Activated CD4-positive, alpha-beta T cell treated with anti-CD3 and anti-CD28 coated beads, Interleukin-2, amount 10 ng/mL, durations not matched to agents 24 days and 14 days (primary cell): ENCODE results near the gene SETMAR. TPM values are rescaled to one million over a fixed set of nuclear protein-coding genes. Genes with fewer than 3 reads are reported as not detected.
"Not testable (repeated sequence)": the region's sequence is repeated elsewhere in the genome, so short reads cannot be mapped to it uniquely, and the experiment has no call there.

Source experiments
- DNase-seq: peaks from one replicate; pipeline ENCODE4 v3.0.0; 2022
- H3K27ac Mint-ChIP-seq: one replicate; pipeline ENCODE4 v1.8.0; 2022; ENCODE audit warnings: mild to moderate bottlenecking, mixed read lengths
- H3K27me3 Mint-ChIP-seq: one replicate; pipeline ENCODE4 v1.8.0; 2022; ENCODE audit warnings: mixed read lengths
- H3K36me3 Mint-ChIP-seq: one replicate; pipeline ENCODE4 v1.8.0; 2022; ENCODE audit warnings: low read depth, mild to moderate bottlenecking, mixed read lengths
- H3K4me1 Mint-ChIP-seq: one replicate; pipeline ENCODE4 v1.8.0; 2021; ENCODE audit warnings: mixed read lengths
- H3K4me3 Mint-ChIP-seq: one replicate; pipeline ENCODE4 v1.8.0; 2022; ENCODE audit warnings: mild to moderate bottlenecking, moderate library complexity, mixed read lengths
- H3K9me3 Mint-ChIP-seq: one replicate; pipeline ENCODE4 v1.8.0; 2021; ENCODE audit warnings: mixed read lengths
- intact Hi-C: fragments of 100-400 bp; cut with micrococcal nuclease; formaldehyde crosslinking; loops from one replicate; pipeline ENCODE4 v1.15.1; 2023
- total RNA-seq: library from RNA; stranded (reverse); gene quantifications from 2 replicates; pipeline ENCODE4 v1.2.3, GENCODE V29; 2022

Gene SETMAR
- 17.8 and 18.1 TPM in 2 replicates for total RNA-seq

DNA sequence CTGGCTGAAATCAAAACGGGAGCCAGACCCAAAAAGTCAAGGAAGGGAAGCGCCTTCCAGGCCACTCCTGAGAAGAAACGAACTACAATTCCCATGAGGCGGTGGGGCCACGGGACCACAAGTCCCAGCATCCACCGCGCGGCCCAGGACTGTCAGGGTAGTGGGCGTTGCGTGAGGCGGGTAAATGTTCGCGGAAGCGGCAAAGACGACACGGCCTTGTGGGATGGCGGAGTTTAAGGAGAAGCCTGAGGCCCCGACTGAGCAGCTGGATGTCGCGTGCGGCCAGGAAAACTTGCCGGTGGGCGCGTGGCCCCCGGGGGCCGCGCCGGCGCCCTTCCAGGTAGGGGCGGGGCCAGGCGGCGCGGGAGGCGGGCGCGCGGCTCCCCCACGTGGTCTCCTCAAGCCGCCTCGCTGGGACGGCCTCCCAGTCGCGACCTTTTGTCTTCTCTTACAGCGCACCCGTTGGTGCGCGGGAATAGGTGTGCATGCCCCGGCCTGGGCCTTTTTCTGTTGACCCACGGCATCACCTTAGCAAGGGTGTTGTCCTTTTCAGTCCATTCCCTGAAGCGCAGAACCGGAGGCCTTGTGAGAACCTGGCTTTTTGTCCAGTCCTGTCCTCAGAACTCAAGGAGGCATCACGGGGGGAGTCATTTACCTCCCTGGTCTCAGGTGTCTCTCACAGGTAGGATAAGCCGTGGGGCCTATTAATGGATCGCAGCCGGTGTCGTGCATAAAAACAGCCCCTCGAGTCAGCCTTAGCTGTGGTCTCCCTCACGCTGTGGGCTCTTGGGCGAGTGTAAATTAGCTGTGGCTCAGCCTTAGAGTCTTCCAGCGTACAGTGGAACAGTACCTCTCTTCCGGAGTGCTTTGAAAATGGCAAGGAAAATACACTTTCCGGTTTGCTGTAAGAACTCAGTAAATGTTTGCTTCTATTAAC is at the start of gene SETMAR:
SETMAR (plus strand) TSS at position 183 of the 937 bp plus-strand sequence; CDS start at position 185, 2 bp downstream.
- Mint-ChIP-seq H3K4me3 (peak within 1 kb of the TSS; percentile 92), H3K9me3 (no peaks in the 10 kb centered on the region), H3K36me3 (peaks cover 12% of the 10 kb centered on the region), H3K4me1 (peaks cover 21% of the 10 kb centered on the region), H3K27me3 (peaks cover 2% of the 10 kb centered on the region), H3K27ac (peak within 1 kb of the TSS; percentile 98)
- intact Hi-C loops: loop anchor here (1.0 to 5.0 kb wide), 6 partner anchors 190 to 1177 kb away; partner anchors contain the start of genes ARL8B, CRBN, EDEM1 and ITPR1
- DNase-seq: peak; percentile 95

DNA sequence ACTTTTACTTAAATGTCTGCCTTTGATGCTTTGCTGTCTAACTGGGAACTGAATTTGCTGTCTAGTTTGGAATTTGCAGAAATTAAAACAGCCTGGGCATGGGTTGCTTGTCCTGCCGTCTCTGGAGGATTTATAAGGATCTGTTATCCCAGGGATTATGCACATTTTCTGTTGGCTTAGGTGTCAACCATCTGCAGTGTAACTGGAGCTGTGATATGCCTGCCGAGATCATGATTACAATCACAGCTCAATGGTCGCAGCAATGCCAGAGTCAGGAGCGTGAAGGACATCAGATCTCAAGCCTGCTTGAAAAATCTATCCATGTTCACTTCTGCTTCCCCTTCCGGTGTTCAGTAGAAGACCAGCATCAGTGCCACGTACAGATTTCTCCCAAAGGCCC is 41.8 kb upstream of the SETMAR start:
- intact Hi-C loops: no loop called here
- Mint-ChIP-seq H3K36me3 (no peaks in the 10 kb centered on the region), H3K4me3 (no peak overlapping the region), H3K27ac (no peak overlapping the region), H3K4me1 (no peaks in the 10 kb centered on the region), H3K27me3 (no peaks in the 10 kb centered on the region), H3K9me3 (no peaks in the 10 kb centered on the region)
- no peak for DNase-seq

DNA sequence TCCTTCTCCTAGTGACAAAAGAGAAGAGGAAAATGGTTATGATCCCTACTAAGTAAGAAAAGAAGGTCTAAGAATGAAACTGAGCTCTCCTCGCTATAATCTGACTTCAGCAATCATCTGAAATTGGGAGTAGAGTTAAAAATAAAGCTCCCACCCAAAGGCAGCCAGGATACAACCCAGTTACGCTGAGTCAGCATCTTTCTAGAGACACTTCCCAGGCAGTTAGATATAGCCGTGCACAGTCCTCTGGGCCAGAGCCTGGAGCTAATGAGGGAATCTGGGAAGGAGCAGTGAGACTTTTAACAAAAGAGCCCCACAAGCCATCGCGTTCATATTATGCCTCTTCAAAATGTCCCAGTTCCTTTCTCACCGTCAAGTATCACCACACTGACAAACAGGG is 39.1 kb upstream of the SETMAR start:
- no peaks in the 10 kb centered on the region for H3K4me1 Mint-ChIP-seq
- H3K9me3 Mint-ChIP-seq: no peaks in the 10 kb centered on the region
- DNase-seq: no peak
- no peak overlapping the region for H3K27ac Mint-ChIP-seq
- H3K4me3 Mint-ChIP-seq: no peak overlapping the region
- no peaks in the 10 kb centered on the region for H3K27me3 Mint-ChIP-seq
- H3K36me3 Mint-ChIP-seq: no peaks in the 10 kb centered on the region
- intact Hi-C loops: no loop called here

DNA sequence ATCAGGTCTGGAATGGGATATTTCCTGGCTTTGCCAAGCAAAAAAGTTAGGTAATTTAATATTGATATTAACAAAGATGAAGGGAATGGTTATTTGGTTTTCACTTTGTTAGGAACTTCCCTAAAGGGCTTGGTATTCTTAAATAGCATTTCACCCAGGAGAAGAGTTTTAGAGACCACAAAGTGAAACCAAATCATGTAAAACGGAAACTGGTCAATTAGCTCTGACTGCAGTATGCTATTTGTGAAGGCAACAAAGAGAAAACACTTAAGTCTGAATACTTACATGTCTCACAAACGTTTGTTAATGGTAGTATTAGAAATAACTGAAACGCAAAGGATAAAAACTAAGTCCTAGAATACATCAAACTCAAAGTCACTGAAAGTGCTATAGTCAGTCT is 32.4 kb upstream of the SETMAR start:
- DNase-seq: no peak
- Mint-ChIP-seq H3K36me3 (no peaks in the 10 kb centered on the region), H3K27me3 (no peaks in the 10 kb centered on the region), H3K27ac (no peak overlapping the region), H3K9me3 (no peaks in the 10 kb centered on the region), H3K4me1 (no peaks in the 10 kb centered on the region), H3K4me3 (no peak overlapping the region)
- intact Hi-C loops: no loop called here

DNA sequence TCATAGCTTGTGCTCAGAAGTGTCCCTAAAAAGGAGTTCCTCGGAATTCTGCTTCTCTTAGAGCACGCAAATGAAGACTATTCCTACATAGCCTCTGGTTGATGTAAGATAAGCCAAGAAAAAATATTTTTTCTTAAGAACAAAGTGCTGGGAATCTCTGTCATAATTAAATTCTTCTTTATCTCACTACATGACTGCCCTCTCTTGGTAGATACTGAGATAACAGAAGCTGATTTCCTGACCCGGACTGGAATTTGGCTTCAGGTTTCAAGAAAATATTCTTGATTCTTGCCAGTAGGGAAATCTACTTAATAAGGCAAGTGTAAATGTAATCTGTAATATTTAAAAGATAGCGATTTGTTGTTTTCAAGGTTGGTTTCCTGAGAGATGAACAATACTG is 31.3 kb upstream of the SETMAR start:
- H3K36me3 Mint-ChIP-seq: no peaks in the 10 kb centered on the region
- intact Hi-C loops: no loop called here
- no peak overlapping the region for H3K27ac Mint-ChIP-seq
- no peak overlapping the region for H3K4me3 Mint-ChIP-seq
- no peaks in the 10 kb centered on the region for H3K9me3 Mint-ChIP-seq
- no peaks in the 10 kb centered on the region for H3K4me1 Mint-ChIP-seq
- peaks cover under 1% of the 10 kb centered on the region for H3K27me3 Mint-ChIP-seq
- DNase-seq: no peak

DNA sequence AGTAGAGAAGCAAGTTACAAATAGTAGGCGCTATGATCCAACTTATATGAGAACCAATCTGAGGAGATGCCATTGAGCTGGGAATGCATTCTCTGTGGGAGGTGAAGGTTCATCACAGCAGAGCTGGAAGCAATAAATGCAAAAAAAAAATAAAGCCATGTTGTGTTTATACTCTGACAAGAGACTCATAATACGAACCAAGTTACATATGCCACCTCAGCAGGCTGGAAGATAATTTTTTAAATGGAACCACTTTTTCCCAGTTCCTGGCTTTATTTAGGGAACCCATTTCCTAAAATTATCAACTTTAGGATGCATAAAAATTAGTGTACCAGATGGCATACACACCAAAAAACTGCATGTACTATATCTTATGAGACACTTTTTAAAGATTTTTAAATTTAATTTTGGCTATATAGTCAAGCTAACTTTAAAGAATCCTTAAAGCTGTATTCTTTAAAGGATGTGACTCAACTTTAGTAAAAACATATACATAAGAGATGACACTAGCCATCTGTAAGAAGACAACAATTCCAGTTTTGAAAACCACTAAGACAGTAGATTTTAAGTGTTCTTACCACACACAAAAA is 23.6 kb upstream of the SETMAR start:
- H3K36me3 Mint-ChIP-seq: no peaks in the 10 kb centered on the region
- H3K4me1 Mint-ChIP-seq: no peaks in the 10 kb centered on the region
- peaks cover 14% of the 10 kb centered on the region for H3K27me3 Mint-ChIP-seq
- DNase-seq: no peak
- intact Hi-C loops: no loop called here
- no peaks in the 10 kb centered on the region for H3K9me3 Mint-ChIP-seq
- H3K27ac Mint-ChIP-seq: no peak overlapping the region
- no peak overlapping the region for H3K4me3 Mint-ChIP-seq

DNA sequence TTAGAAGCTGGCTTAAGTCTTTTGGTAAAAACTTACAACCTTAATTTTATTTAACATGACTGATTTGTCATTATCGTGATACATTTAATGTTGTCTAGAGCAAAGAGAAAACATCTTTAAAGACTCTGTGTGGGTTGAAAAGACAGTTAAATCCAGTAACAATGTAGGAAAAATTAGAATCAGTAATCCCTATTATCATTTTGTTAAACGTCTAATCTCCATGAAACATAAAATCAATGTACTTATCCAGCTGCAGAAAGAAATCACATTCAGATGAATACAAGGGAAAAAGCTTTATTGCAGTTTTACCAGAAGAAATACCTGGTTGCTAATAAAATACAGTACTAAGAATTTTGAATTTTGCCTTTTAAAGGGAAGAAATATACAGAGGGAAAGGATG is 21.2 kb upstream of the SETMAR start:
- no peak for DNase-seq
- Mint-ChIP-seq H3K27ac (no peak overlapping the region), H3K4me3 (no peak overlapping the region), H3K27me3 (peaks cover 12% of the 10 kb centered on the region), H3K4me1 (no peaks in the 10 kb centered on the region), H3K36me3 (no peaks in the 10 kb centered on the region), H3K9me3 (no peaks in the 10 kb centered on the region)
- intact Hi-C loops: no loop called here

DNA sequence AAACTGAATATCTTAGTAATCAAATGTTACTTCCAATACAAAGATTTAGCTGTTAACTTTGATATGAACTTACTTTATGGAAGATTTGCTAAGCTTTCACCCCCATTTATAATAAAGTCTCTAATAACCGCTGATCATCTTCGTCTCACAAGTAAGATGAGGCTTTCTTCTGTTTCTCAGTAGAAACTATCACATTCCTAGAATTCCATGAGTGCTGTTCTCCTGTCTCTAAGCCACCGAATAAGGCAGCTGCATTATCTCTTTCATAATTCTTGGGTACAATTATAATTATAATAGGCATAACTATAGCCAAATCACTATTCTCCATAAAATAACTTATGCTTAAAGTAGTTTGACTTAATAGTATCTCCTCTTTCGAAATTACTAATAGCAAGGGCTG is 18.3 kb upstream of the SETMAR start:
- H3K27ac Mint-ChIP-seq: no peak overlapping the region
- no peaks in the 10 kb centered on the region for H3K36me3 Mint-ChIP-seq
- peaks cover 21% of the 10 kb centered on the region for H3K27me3 Mint-ChIP-seq
- no peak overlapping the region for H3K4me3 Mint-ChIP-seq
- no peaks in the 10 kb centered on the region for H3K9me3 Mint-ChIP-seq
- intact Hi-C loops: no loop called here
- H3K4me1 Mint-ChIP-seq: no peaks in the 10 kb centered on the region
- no peak for DNase-seq

DNA sequence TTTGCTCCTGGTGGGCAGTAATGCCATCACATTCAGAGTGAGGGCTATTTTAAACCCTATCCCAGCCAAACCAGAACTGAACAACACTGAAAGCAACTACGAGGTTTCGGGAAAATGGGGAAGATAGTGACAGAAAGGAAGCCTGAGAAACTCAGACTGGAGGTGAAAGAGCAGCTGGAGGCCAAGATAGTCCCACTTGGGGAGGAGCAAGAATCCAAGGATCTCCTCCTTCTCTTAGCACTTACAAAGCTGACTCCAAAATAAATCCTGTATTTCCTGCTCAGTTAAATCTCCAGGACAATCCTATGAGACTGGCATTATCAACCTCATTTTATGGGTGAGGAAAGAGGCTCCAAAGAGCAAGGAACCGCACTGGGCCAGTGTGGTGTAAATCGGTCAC is 14.1 kb upstream of the SETMAR start:
- no peaks in the 10 kb centered on the region for H3K9me3 Mint-ChIP-seq
- intact Hi-C loops: no loop called here
- no peaks in the 10 kb centered on the region for H3K36me3 Mint-ChIP-seq
- H3K27me3 Mint-ChIP-seq: peaks cover 21% of the 10 kb centered on the region
- H3K27ac Mint-ChIP-seq: no peak overlapping the region
- no peaks in the 10 kb centered on the region for H3K4me1 Mint-ChIP-seq
- no peak for DNase-seq
- no peak overlapping the region for H3K4me3 Mint-ChIP-seq

DNA sequence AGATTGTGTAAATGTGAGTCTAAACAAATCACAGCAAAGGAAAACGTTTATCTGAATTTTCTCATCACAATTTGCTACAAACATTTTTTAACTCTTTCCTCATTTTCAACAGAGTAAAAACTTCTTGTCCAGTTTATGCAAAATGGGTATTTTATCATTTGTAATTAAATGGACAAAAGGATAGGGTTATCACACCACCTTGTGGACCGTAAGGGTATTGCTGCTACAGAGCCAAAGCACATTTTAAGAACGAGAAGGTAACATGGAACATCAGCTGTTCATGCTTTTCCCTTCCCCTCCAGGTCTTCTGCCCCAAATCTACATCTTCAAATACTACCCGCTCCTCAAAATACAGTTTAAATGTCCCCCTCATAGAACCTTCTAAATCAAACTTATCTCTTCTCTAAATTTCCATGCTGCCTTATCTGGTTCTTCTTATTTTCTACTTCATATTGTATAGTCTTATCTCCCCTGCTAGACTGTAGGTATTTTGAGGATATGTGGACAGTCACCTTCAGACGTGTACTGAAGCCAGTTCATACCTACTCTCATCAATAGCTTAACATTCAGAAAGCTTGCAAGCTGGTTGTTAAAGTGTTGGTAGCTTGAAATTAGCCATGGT is 12.8 kb upstream of the SETMAR start:
- Mint-ChIP-seq H3K4me3 (no peak overlapping the region), H3K27me3 (peaks cover 21% of the 10 kb centered on the region), H3K36me3 (no peaks in the 10 kb centered on the region), H3K4me1 (no peaks in the 10 kb centered on the region), H3K9me3 (no peaks in the 10 kb centered on the region), H3K27ac (no peak overlapping the region)
- peak; percentile 77 for DNase-seq
- intact Hi-C loops: loop anchor here (5.0 kb wide), 1 partner anchor 1093 kb away; no protein-coding TSS in a partner anchor

DNA sequence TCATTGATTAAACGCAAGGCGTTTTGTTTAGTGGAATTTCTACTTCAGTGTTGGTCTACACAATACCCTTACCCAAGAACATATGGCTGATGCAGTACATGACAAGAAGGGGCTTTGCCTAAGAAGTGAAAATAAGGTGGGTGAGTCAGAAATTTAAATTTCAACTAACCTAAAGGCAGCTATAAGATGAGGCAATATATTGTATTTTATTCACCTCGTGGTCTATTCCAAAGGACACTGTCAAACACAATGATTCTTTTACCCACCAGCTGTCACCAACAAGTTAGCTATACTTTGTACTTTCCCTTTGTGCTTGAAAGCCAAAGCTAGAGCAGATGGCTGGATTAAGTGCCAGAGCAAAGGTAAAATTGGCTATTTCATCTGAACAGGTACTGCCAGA is 10.9 kb upstream of the SETMAR start:
- Mint-ChIP-seq H3K36me3 (no peaks in the 10 kb centered on the region), H3K9me3 (no peaks in the 10 kb centered on the region), H3K4me3 (no peak overlapping the region), H3K27me3 (peaks cover 21% of the 10 kb centered on the region), H3K27ac (no peak overlapping the region), H3K4me1 (no peaks in the 10 kb centered on the region)
- intact Hi-C loops: loop anchor here (5.0 kb wide), 1 partner anchor 1095 kb away; no protein-coding TSS in a partner anchor
- DNase-seq: no peak

DNA sequence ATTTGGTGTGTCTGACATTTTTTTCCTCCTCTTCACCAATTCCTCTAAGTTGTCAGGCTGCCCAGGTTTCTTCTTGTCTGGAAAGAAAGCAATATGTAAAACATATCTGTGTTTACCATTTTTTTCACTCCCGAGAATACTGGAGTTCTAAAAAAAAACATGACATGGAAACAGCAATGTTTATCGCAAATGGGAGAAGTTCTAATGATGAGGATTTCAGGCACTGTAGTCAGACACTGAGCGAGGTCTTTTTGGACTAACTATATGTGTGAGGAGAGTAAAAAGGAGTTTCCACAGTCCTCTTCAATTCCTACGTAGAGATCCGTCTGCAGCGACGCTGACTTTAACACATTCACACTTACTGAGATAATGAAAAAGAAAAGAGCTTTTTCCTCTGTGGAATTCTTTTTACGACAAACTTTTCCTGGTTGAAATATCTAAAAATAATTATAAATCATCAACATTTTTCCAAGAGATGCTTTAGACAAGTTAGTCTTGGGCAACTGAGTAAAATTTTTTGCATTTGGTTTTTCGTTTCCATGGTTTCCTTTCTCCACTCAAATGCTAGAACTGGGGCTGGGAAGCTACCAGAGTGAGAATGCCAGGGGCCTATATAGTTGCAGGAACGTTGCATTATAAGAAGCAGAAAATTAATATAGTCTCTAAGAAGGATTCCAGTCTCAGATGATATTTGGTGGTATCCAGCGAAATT is 8.4 kb upstream of the SETMAR start:
- Mint-ChIP-seq H3K36me3 (no peaks in the 10 kb centered on the region), H3K9me3 (no peaks in the 10 kb centered on the region), H3K27ac (no peak overlapping the region), H3K27me3 (peaks cover 11% of the 10 kb centered on the region), H3K4me1 (no peaks in the 10 kb centered on the region), H3K4me3 (no peak overlapping the region)
- intact Hi-C loops: loop anchor here (5.0 kb wide), 1 partner anchor 1097 kb away; no protein-coding TSS in a partner anchor
- DNase-seq: no peak

DNA sequence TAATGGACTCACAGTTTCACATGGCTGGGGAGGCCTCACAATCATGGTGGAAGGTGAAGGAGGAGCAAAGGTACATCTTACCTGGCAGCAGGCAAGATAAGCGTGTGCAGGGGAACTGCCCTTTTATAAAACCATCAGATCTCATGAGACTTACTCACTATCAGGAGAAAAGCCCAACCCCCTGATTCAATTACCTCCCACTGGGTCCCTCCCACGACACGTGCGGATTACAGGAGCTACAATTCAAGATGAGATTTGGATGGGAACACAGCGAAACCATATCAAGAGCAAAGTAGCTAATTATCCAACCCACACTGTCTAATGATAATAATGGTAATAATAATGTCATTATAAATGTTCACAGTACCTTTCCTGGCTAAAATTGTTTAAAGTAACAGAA is 6.7 kb upstream of the SETMAR start:
- H3K4me3 Mint-ChIP-seq, H3K36me3 Mint-ChIP-seq, H3K27ac Mint-ChIP-seq, intact Hi-C loops, H3K27me3 Mint-ChIP-seq, H3K9me3 Mint-ChIP-seq, H3K4me1 Mint-ChIP-seq, DNase-seq: not testable (repeated sequence)
